Liver (tissue), 9 donors: ENCODE results near the gene PTPRH. TPM values are rescaled to one million over a fixed set of nuclear protein-coding genes. Genes with fewer than 3 reads are reported as not detected.

Experiments
- DNase-seq: peaks from one replicate; pipeline ENCODE4 v3.0.0-alpha.2; 2017; ENCODE audit warnings: low spot score
- H3K27ac ChIP-seq, 2 donors: one replicate each; pipeline ENCODE4 v1.7.0; 2013; ENCODE audit warnings: inconsistent platforms in 2 of 2, low read length in 2 of 2, control low read depth in 1 of 2, low read depth in 1 of 2, mild to moderate bottlenecking in 1 of 2
- H3K27me3 ChIP-seq, 4 donors: one replicate each; pipeline versions ENCODE4 v1.6.1 to v1.7.0; 2013; ENCODE audit warnings: low read length in 3 of 4, inconsistent platforms in 1 of 4, mild to moderate bottlenecking in 1 of 4, moderate library complexity in 1 of 4; ENCODE audit not compliant: control insufficient read depth in 4 of 4, insufficient read depth in 4 of 4
- H3K36me3 ChIP-seq, 4 donors: one replicate each; pipeline versions ENCODE4 v1.6.1 to v1.7.0; 2013; ENCODE audit warnings: low read length in 3 of 4, mild to moderate bottlenecking in 3 of 4, low read depth in 1 of 4, moderate library complexity in 1 of 4; ENCODE audit not compliant: control insufficient read depth in 4 of 4, insufficient read depth in 3 of 4
- H3K4me1 ChIP-seq, 4 donors: one replicate each; pipeline versions ENCODE4 v1.6.1 to v1.7.0; 2013; ENCODE audit warnings: low read length in 3 of 4, mild to moderate bottlenecking in 3 of 4, moderate library complexity in 1 of 4; ENCODE audit not compliant: control insufficient read depth in 4 of 4, insufficient read depth in 4 of 4
- H3K4me3 ChIP-seq, 3 donors: one replicate each; pipeline versions ENCODE4 v1.6.1 to v1.7.0; 2013; ENCODE audit warnings: low read length in 3 of 3, control low read depth in 1 of 3, low read depth in 1 of 3, mild to moderate bottlenecking in 1 of 3
- H3K9ac ChIP-seq, 2 donors: one replicate each; pipeline ENCODE4 v1.7.0; 2013; ENCODE audit warnings: low read length in 2 of 2, mild to moderate bottlenecking in 2 of 2, moderate library complexity in 2 of 2, control low read depth in 1 of 2, low read depth in 1 of 2
- H3K9me3 ChIP-seq, 4 donors: one replicate each; pipeline versions ENCODE4 v1.6.1 to v1.7.0; 2013; ENCODE audit warnings: low read length in 3 of 4; ENCODE audit not compliant: control insufficient read depth in 4 of 4
- ATF3 ChIP-seq: IDR thresholded peaks from 2 replicates; pipeline ENCODE4 v1.6.1; 2016; ENCODE audit warnings: antibody characterized with exemption
- CTCF ChIP-seq: fragments of 150-350 bp; IDR thresholded peaks from 2 replicates; pipeline ENCODE4 v1.5.1; 2017; ENCODE audit warnings: improper control_type of control experiment, low read depth, low read length; ENCODE audit not compliant: missing input control
- EGR1 ChIP-seq, 2 donors: IDR thresholded peaks; 2 replicates each; pipeline ENCODE4 v1.6.1; 2016 to 2018; ENCODE audit warnings: antibody characterized with exemption in 2 of 2, low read depth in 2 of 2
- FOXA1 ChIP-seq: IDR thresholded peaks from 2 replicates; pipeline ENCODE4 v1.6.1; 2016; ENCODE audit warnings: antibody characterized with exemption
- FOXA2 ChIP-seq: IDR thresholded peaks from 2 replicates; pipeline ENCODE4 v1.6.1; 2016; ENCODE audit warnings: antibody characterized with exemption
- GABPA ChIP-seq, 2 donors: IDR thresholded peaks in 1 of 2; conservative IDR thresholded peaks in 1 of 2; 2 replicates each; pipeline ENCODE4 v1.6.1; 2016; ENCODE audit warnings: antibody characterized with exemption in 2 of 2, mild to moderate bottlenecking in 1 of 2, moderate library complexity in 1 of 2
- HNF4A ChIP-seq, 2 donors: conservative IDR thresholded peaks; 2 replicates each; pipeline ENCODE4 v1.6.1; 2016; ENCODE audit warnings: antibody characterized with exemption in 2 of 2, mild to moderate bottlenecking in 2 of 2
- HNF4G ChIP-seq: IDR thresholded peaks from 2 replicates; pipeline ENCODE4 v1.6.1; 2016; ENCODE audit warnings: antibody characterized with exemption
- JUND ChIP-seq, 2 donors: IDR thresholded peaks; 2 replicates each; pipeline ENCODE4 v1.6.1; 2016; ENCODE audit warnings: antibody characterized with exemption in 2 of 2
- NR2F2 ChIP-seq: IDR thresholded peaks from 2 replicates; pipeline ENCODE4 v1.6.1; 2016; ENCODE audit warnings: antibody characterized with exemption
- RAD21 ChIP-seq, 2 donors: IDR thresholded peaks; 2 replicates each; pipeline ENCODE4 v1.6.1; 2016; ENCODE audit warnings: antibody characterized with exemption in 2 of 2, mild to moderate bottlenecking in 2 of 2
- REST ChIP-seq: IDR thresholded peaks from 2 replicates; pipeline ENCODE4 v1.6.1; 2016; ENCODE audit warnings: antibody characterized with exemption, mild to moderate bottlenecking
- RXRA ChIP-seq, 2 donors: IDR thresholded peaks; 2 replicates each; pipeline ENCODE4 v1.6.1; 2017 to 2018; ENCODE audit warnings: antibody characterized with exemption in 2 of 2, mild to moderate bottlenecking in 1 of 2
- SP1 ChIP-seq: IDR thresholded peaks from 2 replicates; pipeline ENCODE4 v1.6.1; 2018; ENCODE audit warnings: antibody characterized with exemption, mild to moderate bottlenecking
- TAF1 ChIP-seq: conservative IDR thresholded peaks from 2 replicates; pipeline ENCODE4 v1.6.1; 2016; ENCODE audit warnings: antibody characterized with exemption, mild to moderate bottlenecking
- ZBTB33 ChIP-seq: IDR thresholded peaks from 2 replicates; pipeline ENCODE4 v1.6.1; 2016; ENCODE audit warnings: antibody characterized with exemption
- WGBS: extraction: QIAGEN DNeasy Blood & Tissue Kit; methylation state at CpG from one replicate; pipeline ENCODE4 v1.1.7; 2013; 5-methylcytosine and 5-hydroxymethylcytosine counted together
- polyA plus RNA-seq, 2 donors: library from polyadenylated mRNA; stranded (reverse) in 1 of 2; unstranded in 1 of 2; fragments of 200-250 nt in 1 of 2; fragments of >200 nt in 1 of 2; fragmentation: Nextera tagmentation in 1 of 2; extraction: Ambion mirVana in 1 of 2; gene quantifications; one replicate each; pipeline versions ENCODE4 v1.2.1 to v1.2.3, GENCODE V29; 2013 to 2015
- total RNA-seq, 2 donors: library from RNA; depleted of rRNA; stranded (reverse); fragments of >200 nt; gene quantifications; one replicate each; pipeline ENCODE4 v1.2.3, GENCODE V29; 2014
- donor health status: healthy.
- donor health status: healthy.
- donor health status: healthy.
- donor health status: healthy.
- donor health status: healthy.

The PTPRH gene
- total and polyA plus RNA-seq, 4 donors, result 3.1 to 20.4 (median 11.4) TPM

GRCh38 chr19:55133639-55134444 is 75.5 kb downstream of the PTPRH start (continued):
- TF ChIP-seq NR2F2 (no peak), EGR1 (IDR thresholded peaks at IDR 0.05; ENCODE audit: low read depth in 2 of 2) (no peak), ZBTB33 (no peak), GABPA (IDR thresholded peaks at IDR 0.05 in 1 of 2, conservative IDR thresholded peaks at IDR 0.05 in 1 of 2) (no peak), FOXA2 (no peak), HNF4A (conservative IDR thresholded peaks at IDR 0.05) (no peak), TAF1 (no peak), RXRA (IDR thresholded peaks at IDR 0.05) (no peak)

GRCh38 chr19:55132453-55133129 is 76.7 kb downstream of the PTPRH start:
- H3K9ac ChIP-seq, result no peak overlapping the region
- no peak overlapping the region for H3K27ac ChIP-seq
- H3K4me1 ChIP-seq, result no peaks in the 10 kb centered on the region
- H3K27me3 ChIP-seq, result peaks cover 0 to 2% (median 0%) of the 10 kb centered on the region in 4 donors
- 38% methylated on average over 14 of the region's 14 CpGs for WGBS
- H3K4me3 ChIP-seq, result no peak overlapping the region
- H3K36me3 ChIP-seq, result no peaks in the 10 kb centered on the region
- DNase-seq, result no peak
- peak; percentile 0 for TF ChIP-seq CTCF
- TF ChIP-seq RAD21 (IDR thresholded peaks at IDR 0.05), result peak in 1 of 2 donors; percentile 42
- TF ChIP-seq FOXA1, result no peak
- no peak for TF ChIP-seq ZBTB33
- TF ChIP-seq REST, result no peak
- no peak for TF ChIP-seq SP1
- no peak for TF ChIP-seq EGR1 (IDR thresholded peaks at IDR 0.05; ENCODE audit: low read depth in 2 of 2)
- TF ChIP-seq FOXA2, result no peak
- no peak for TF ChIP-seq HNF4A (conservative IDR thresholded peaks at IDR 0.05)
- no peak for TF ChIP-seq ATF3
- TF ChIP-seq JUND (IDR thresholded peaks at IDR 0.05), result no peak
- no peak for TF ChIP-seq TAF1
- no peak for TF ChIP-seq HNF4G
- H3K9me3 ChIP-seq, result no peaks in the 10 kb centered on the region
